Measurements from ENCODE around the gene PPP1R14C.

Gene PPP1R14C

DNA sequence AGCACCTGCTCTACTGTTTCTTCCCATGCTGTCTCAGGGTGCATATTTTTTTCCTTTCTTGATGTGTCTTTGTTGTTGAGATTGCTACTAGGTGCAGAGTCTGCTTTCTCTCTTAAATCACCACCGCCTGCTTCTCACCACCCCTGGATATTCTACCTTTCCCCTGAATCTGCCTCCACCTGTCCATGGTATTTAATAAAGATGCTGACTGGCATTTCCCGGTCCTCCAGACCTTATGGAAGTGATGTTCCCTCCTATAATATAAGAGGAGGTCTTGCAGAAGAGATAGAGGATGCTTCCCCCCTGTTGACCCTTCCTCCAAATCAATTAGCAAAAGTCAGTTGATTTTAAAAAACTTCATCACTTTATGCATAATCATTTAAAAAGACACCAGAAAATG lies 118.1 kb downstream of the PPP1R14C start:
- TF ChIP-seq, protein P1, sequence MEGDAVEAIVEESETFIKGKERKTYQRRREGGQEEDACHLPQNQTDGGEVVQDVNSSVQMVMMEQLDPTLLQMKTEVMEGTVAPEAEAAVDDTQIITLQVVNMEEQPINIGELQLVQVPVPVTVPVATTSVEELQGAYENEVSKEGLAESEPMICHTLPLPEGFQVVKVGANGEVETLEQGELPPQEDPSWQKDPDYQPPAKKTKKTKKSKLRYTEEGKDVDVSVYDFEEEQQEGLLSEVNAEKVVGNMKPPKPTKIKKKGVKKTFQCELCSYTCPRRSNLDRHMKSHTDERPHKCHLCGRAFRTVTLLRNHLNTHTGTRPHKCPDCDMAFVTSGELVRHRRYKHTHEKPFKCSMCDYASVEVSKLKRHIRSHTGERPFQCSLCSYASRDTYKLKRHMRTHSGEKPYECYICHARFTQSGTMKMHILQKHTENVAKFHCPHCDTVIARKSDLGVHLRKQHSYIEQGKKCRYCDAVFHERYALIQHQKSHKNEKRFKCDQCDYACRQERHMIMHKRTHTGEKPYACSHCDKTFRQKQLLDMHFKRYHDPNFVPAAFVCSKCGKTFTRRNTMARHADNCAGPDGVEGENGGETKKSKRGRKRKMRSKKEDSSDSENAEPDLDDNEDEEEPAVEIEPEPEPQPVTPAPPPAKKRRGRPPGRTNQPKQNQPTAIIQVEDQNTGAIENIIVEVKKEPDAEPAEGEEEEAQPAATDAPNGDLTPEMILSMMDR (IDR thresholded peaks at IDR 0.05; ENCODE audit: low read depth, low read length), result no peak
- no peak overlapping the region for H3K4me3 ChIP-seq (ENCODE audit: low read depth, low read length)
- H3K9me3 ChIP-seq, result no peaks in the 10 kb centered on the region
- no peak for DNase-seq
- H3K36me3 ChIP-seq, result no peaks in the 10 kb centered on the region
- H3K27me3 ChIP-seq, result no peaks in the 10 kb centered on the region
- no peaks in the 10 kb centered on the region for H3K4me1 ChIP-seq

DNA sequence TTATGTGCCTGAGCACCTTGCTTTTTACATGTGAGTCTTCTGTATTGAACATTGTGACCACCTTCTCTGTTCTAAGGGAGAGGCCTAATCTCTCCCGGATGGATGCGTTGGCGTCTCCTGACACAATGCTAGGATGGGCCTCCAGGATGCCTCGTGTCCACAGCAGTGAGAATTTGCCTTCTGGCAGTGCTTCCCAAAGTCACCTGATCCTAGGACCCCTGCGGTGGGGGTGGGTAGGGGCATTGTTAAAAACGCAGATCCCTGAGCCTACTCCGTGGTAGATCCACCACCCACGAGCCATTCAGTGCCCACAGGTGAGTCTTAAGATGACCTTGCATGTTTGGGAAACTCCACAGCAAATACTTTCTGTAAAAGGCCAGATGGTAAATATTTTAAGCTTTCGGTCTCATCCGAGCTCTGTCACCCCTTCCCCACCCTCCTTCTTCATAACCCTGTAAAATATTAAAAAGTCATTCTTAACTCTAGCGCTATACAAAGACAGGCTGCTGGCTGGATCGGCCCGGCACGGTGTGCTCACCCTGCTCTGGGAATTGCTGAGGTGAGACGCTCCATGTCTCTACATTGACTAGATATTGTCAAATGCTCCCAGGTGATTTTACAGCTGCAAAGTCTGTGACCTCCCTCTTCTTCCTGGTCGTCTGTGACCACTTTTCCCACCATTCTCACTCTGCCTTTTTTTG lies 119.3 kb downstream of the PPP1R14C start:
- H3K9me3 ChIP-seq, result no peaks in the 10 kb centered on the region
- no peak for DNase-seq
- no peak overlapping the region for H3K4me3 ChIP-seq (ENCODE audit: low read depth, low read length)
- no peaks in the 10 kb centered on the region for H3K4me1 ChIP-seq
- no peaks in the 10 kb centered on the region for H3K36me3 ChIP-seq
- TF ChIP-seq, protein P1 (IDR thresholded peaks at IDR 0.05; ENCODE audit: low read depth, low read length), result no peak
- no peaks in the 10 kb centered on the region for H3K27me3 ChIP-seq

DNA sequence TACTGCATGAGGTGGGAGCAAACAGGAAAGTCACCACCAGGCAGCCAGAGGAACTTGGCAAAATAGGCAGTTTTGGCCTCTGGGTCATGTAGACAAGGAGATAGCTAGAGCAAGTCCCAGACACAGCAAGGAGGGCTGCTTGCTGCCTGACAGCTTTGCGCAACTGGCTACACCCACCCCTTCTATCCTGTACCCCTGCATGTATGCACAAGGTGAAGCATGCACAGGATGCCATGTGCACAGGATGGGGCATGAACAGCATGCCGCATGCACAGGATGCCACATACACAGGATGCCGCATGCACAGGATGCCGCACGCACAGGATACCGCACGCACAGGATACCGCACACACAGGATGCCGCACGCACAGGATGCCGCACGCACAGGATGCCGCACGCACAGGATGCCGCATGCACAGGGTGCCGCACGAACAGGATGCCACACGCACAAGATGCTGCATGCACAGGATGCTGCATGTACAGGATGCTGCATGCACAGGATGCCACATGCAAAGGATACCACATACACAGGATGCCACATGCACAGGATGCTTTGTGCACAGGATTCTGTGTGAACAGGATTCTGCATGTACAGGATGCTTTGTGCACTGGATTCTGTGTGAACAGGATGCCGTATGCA lies 121.0 kb downstream of the PPP1R14C start:
- Histone ChIP-seq H3K9me3 (no peaks in the 10 kb centered on the region), H3K27me3 (no peaks in the 10 kb centered on the region), H3K4me3 (ENCODE audit: low read depth, low read length) (no peak overlapping the region), H3K4me1 (no peaks in the 10 kb centered on the region), H3K36me3 (no peaks in the 10 kb centered on the region)
- TF ChIP-seq, protein P1 (IDR thresholded peaks at IDR 0.05; ENCODE audit: low read depth, low read length), result no peak
- DNase-seq, result no peak

DNA sequence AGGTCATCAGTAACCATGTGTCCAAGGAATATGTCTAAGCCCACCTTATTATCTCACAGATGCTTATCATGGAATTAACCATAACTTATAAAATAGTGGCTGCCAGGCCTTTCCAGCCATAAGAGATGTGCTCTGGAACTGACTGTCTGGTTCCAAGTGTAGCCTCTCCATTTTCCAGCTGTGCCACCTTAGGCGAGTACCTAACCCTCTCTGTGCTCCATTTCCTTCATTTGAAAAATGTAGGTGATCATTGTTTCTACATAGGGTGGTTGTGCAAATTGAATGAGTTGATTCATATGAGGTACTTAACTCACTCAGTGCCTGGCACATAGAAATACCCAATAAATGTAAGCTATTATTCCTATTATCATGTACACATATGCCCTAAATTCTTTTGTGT lies 123.5 kb downstream of the PPP1R14C start:
- no peak overlapping the region for H3K4me3 ChIP-seq (ENCODE audit: low read depth, low read length)
- TF ChIP-seq, protein P1 (IDR thresholded peaks at IDR 0.05; ENCODE audit: low read depth, low read length), result no peak
- H3K36me3 ChIP-seq, result no peaks in the 10 kb centered on the region
- no peaks in the 10 kb centered on the region for H3K4me1 ChIP-seq
- no peak for DNase-seq
- H3K9me3 ChIP-seq, result no peaks in the 10 kb centered on the region
- no peaks in the 10 kb centered on the region for H3K27me3 ChIP-seq

DNA sequence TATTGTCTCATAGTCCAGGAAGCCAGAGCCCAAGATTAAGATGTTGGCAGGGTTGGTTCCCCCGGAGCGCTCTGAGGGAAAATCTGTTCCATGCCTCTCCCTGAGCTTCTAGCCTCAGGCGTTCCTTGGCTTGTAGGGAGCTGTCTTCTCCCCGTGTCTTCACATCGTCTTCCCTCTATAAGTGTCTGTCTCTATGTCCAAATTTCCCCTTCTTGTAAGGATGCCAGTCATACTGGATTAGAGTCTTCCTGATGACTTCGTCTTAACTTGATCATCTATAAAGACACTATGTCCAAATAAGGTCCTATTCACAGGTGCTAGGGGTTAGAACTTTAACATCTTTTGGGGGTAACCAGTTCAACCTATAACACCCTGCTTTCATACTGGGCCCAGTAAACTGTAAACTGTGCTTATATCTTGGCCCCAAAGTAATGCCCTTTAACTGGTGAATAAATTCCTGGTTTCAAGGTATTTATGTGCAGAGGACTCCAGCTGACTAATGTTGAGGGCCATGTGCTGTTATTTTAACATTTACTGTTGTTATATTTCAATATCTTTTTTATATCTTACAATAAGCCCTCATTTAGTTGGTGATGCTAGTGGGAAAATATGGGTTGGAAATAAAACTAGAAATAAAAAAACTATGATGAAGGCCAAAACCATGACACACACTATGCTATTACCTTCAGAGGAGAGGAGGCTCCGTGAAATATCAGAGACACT lies 124.3 kb downstream of the PPP1R14C start:
- H3K27me3 ChIP-seq, result no peaks in the 10 kb centered on the region

More for the DNA sequence above, 124.3 kb downstream of the PPP1R14C start:
- H3K9me3 ChIP-seq, result no peaks in the 10 kb centered on the region
- TF ChIP-seq, protein P1 (IDR thresholded peaks at IDR 0.05; ENCODE audit: low read depth, low read length), result no peak
- no peaks in the 10 kb centered on the region for H3K4me1 ChIP-seq
- DNase-seq, result no peak
- H3K36me3 ChIP-seq, result no peaks in the 10 kb centered on the region
- no peak overlapping the region for H3K4me3 ChIP-seq (ENCODE audit: low read depth, low read length)
